Mesenchymal stem cell (in vitro differentiated cells and primary cell): ENCODE measurements around the gene MYMX. TPM values are rescaled to one million over a fixed set of nuclear protein-coding genes. Genes with fewer than 3 reads are reported as not detected.
A peak's percentile ranks its signal among the peaks of the same experiment; 100 is the strongest.

Experiments used
- DNase-seq: peaks from one replicate; pipeline ENCODE4 v3.0.0-alpha.2; 2013
- H2AFZ ChIP-seq: one replicate; pipeline ENCODE4 v1.6.1; 2013; ENCODE audit warnings: low read depth, mild to moderate bottlenecking, control low read depth, inconsistent platforms, low read length, moderate library complexity
- H2AK5ac ChIP-seq: 2 replicates; pipeline ENCODE4 v1.6.1; 2013; ENCODE audit warnings: low read length, moderate library complexity, mild to moderate bottlenecking, inconsistent platforms; ENCODE audit not compliant: severe bottlenecking
- H2BK120ac ChIP-seq: one replicate; pipeline ENCODE4 v1.6.1; 2013; ENCODE audit warnings: low read depth, mild to moderate bottlenecking, inconsistent platforms, low read length, moderate library complexity
- H2BK12ac ChIP-seq, 2 experiments: one replicate each; pipeline ENCODE4 v1.6.1; 2013; ENCODE audit warnings: inconsistent platforms in 2 of 2, low read length in 2 of 2, mild to moderate bottlenecking in 2 of 2, moderate library complexity in 2 of 2, control low read depth in 1 of 2
- H2BK15ac ChIP-seq: one replicate; pipeline ENCODE4 v1.6.1; 2013; ENCODE audit warnings: mild to moderate bottlenecking, low read depth, inconsistent platforms; ENCODE audit not compliant: poor library complexity, severe bottlenecking
- H2BK5ac ChIP-seq: 2 replicates; pipeline ENCODE4 v1.6.1; 2013; ENCODE audit warnings: low read depth, mild to moderate bottlenecking, low read length, control low read depth, inconsistent platforms; ENCODE audit not compliant: poor library complexity, severe bottlenecking
- H3K14ac ChIP-seq, 2 experiments: one replicate each; pipeline ENCODE4 v1.6.1; 2013; ENCODE audit warnings: inconsistent platforms in 2 of 2, low read length in 2 of 2, control low read depth in 1 of 2, mild to moderate bottlenecking in 1 of 2, moderate library complexity in 1 of 2
- H3K18ac ChIP-seq, 2 experiments: one replicate each; pipeline ENCODE4 v1.6.1; 2013; ENCODE audit warnings: inconsistent platforms in 2 of 2, low read length in 2 of 2, control low read depth in 1 of 2, low read depth in 1 of 2, mild to moderate bottlenecking in 1 of 2
- H3K23ac ChIP-seq, 2 experiments: one replicate each; pipeline ENCODE4 v1.6.1; 2013; ENCODE audit warnings: inconsistent platforms in 2 of 2, low read length in 2 of 2, mild to moderate bottlenecking in 2 of 2, moderate library complexity in 2 of 2, control low read depth in 1 of 2
- H3K27ac ChIP-seq: 2 replicates; pipeline ENCODE4 v1.5.1; 2013; ENCODE audit warnings: mild to moderate bottlenecking, moderate library complexity, low read length, control low read depth, inconsistent platforms; ENCODE audit not compliant: poor library complexity, severe bottlenecking
- H3K27me3 ChIP-seq, 2 experiments: 2 replicates each; pipeline versions ENCODE4 v1.6.1 to v1.7.0; 2013; ENCODE audit warnings: low read length in 2 of 2, mild to moderate bottlenecking in 2 of 2, moderate library complexity in 2 of 2, control low read depth in 1 of 2, inconsistent platforms in 1 of 2; ENCODE audit not compliant: control insufficient read depth in 1 of 2, insufficient read depth in 1 of 2
- H3K36me3 ChIP-seq, 2 experiments: 2 replicates each; pipeline versions ENCODE4 v1.6.1 to v1.7.0; 2013; ENCODE audit warnings: low read length in 2 of 2, control low read depth in 1 of 2, inconsistent platforms in 1 of 2, low read depth in 1 of 2, mild to moderate bottlenecking in 1 of 2; ENCODE audit not compliant: insufficient read depth in 2 of 2, control insufficient read depth in 1 of 2
- H3K4ac ChIP-seq, 2 experiments: one replicate each; pipeline ENCODE4 v1.6.1; 2013; ENCODE audit warnings: inconsistent platforms in 2 of 2, low read length in 2 of 2, mild to moderate bottlenecking in 2 of 2, moderate library complexity in 2 of 2, control low read depth in 1 of 2, low read depth in 1 of 2
- H3K4me1 ChIP-seq: 2 replicates; pipeline ENCODE4 v1.6.1; 2013; ENCODE audit warnings: low read depth, low read length, control low read depth; ENCODE audit not compliant: control insufficient read depth, insufficient read depth
- H3K4me2 ChIP-seq: 2 replicates; pipeline ENCODE4 v1.6.1; 2013; ENCODE audit warnings: low read length, mild to moderate bottlenecking, inconsistent platforms; ENCODE audit not compliant: poor library complexity, severe bottlenecking
- H3K4me3 ChIP-seq, 2 experiments: 2 replicates each; pipeline versions ENCODE4 v1.5.1 to v1.7.0; 2013; ENCODE audit warnings: low read length in 2 of 2, mild to moderate bottlenecking in 2 of 2, control low read depth in 1 of 2, low read depth in 1 of 2; ENCODE audit not compliant: insufficient read depth in 1 of 2
- H3K79me1 ChIP-seq: replicated peaks from 2 replicates; pipeline ENCODE4 v1.6.1; 2013; ENCODE audit warnings: mild to moderate bottlenecking, control low read depth, low read length, inconsistent platforms; ENCODE audit not compliant: poor library complexity, severe bottlenecking
- H3K9ac ChIP-seq: 2 replicates; pipeline ENCODE4 v1.7.0; 2013; ENCODE audit warnings: mild to moderate bottlenecking, low read length, moderate library complexity
- H3K9me3 ChIP-seq: 2 replicates; pipeline ENCODE4 v1.7.0; 2013; ENCODE audit warnings: mild to moderate bottlenecking, low read length; ENCODE audit not compliant: control insufficient read depth
- H4K8ac ChIP-seq: one replicate; pipeline ENCODE4 v1.6.1; 2013; ENCODE audit warnings: inconsistent platforms, mild to moderate bottlenecking, low read length, moderate library complexity
- H4K91ac ChIP-seq: one replicate; pipeline ENCODE4 v1.6.1; 2013; ENCODE audit warnings: mild to moderate bottlenecking, low read length, inconsistent platforms
- WGBS: methylation state at CpG from one replicate; pipeline ENCODE4 v1.1.7; 2013; ENCODE audit warnings: mixed read lengths; 5-methylcytosine and 5-hydroxymethylcytosine counted together
- polyA plus RNA-seq, 2 experiments: library from polyadenylated mRNA; stranded (reverse); fragments of 200-250 nt; gene quantifications; one replicate each; pipeline ENCODE4 v1.2.3, GENCODE V29; 2013

MYMX gene
- polyA plus RNA-seq (2013, experiment 1 of 2) = not detected
- not detected for polyA plus RNA-seq (2013, experiment 2 of 2)

GRCh38 chr6:44216677-44217331, at the start of gene MYMX:
Gene MYMX (plus strand): TSS chr6:44216926. CDS start chr6:44217472, 546 bp downstream.
- 58% methylated on average over 6 of the region's 7 CpGs for WGBS
- H2BK15ac ChIP-seq = no peak within 1 kb of the TSS
- H3K18ac ChIP-seq = peak within 1 kb of the TSS; percentile 11 to 82
- no peak within 1 kb of the TSS for H3K4me3 ChIP-seq
- no peak within 1 kb of the TSS for H2BK5ac ChIP-seq
- H3K4ac ChIP-seq = peak within 1 kb of the TSS in 1 of 2 experiments; percentile 32
- no peak within 1 kb of the TSS for H3K27ac ChIP-seq
- no peaks in the 10 kb centered on the region for H3K36me3 ChIP-seq
- no peak within 1 kb of the TSS for H2BK120ac ChIP-seq
- H3K79me1 ChIP-seq = peaks cover 1% of the 10 kb centered on the region
- no peaks in the 10 kb centered on the region for H3K9me3 ChIP-seq
- H4K8ac ChIP-seq = peak within 1 kb of the TSS; percentile 66
- H4K91ac ChIP-seq = peak within 1 kb of the TSS; percentile 64
- peaks cover 30% of the 10 kb centered on the region for H3K4me1 ChIP-seq
- no peak within 1 kb of the TSS for H3K23ac ChIP-seq
- H2AK5ac ChIP-seq = peak within 1 kb of the TSS; percentile 34
- H3K4me2 ChIP-seq = no peak within 1 kb of the TSS
- DNase-seq = no peak
- H2BK12ac ChIP-seq = peak within 1 kb of the TSS; percentile 49 to 66
- peaks cover 0 to 3% of the 10 kb centered on the region in 2 experiments for H3K27me3 ChIP-seq
- peak within 1 kb of the TSS in 1 of 2 experiments; percentile 41 for H3K14ac ChIP-seq
- H2AFZ ChIP-seq = no peak within 1 kb of the TSS
- no peak within 1 kb of the TSS for H3K9ac ChIP-seq

GRCh38 chr6:44167567-44167966, 49.2 kb upstream of the MYMX start:
- H3K4me3 ChIP-seq = no peak overlapping the region
- H3K14ac ChIP-seq = no peak overlapping the region
- H4K8ac ChIP-seq = no peak overlapping the region
- no peak overlapping the region for H2BK120ac ChIP-seq
- WGBS = 100% methylated on average over 1 of the region's 1 CpG
- peaks cover 51 to 56% of the 10 kb centered on the region in 2 experiments for H3K27me3 ChIP-seq
- no peak overlapping the region for H3K27ac ChIP-seq
- DNase-seq = no peak
- H3K36me3 ChIP-seq = no peaks in the 10 kb centered on the region
- H3K23ac ChIP-seq = no peak overlapping the region
- H3K18ac ChIP-seq = no peak overlapping the region
- H3K9me3 ChIP-seq = no peaks in the 10 kb centered on the region
- no peak overlapping the region for H2AFZ ChIP-seq
- H4K91ac ChIP-seq = no peak overlapping the region
- H3K4me2 ChIP-seq = no peak overlapping the region
- H2BK5ac ChIP-seq = no peak overlapping the region
- peaks cover 2% of the 10 kb centered on the region for H3K4me1 ChIP-seq
- no peaks in the 10 kb centered on the region for H3K79me1 ChIP-seq
- no peak overlapping the region for H2BK15ac ChIP-seq
- no peak overlapping the region for H3K9ac ChIP-seq
- H2BK12ac ChIP-seq = no peak overlapping the region
- no peak overlapping the region for H2AK5ac ChIP-seq
- no peak overlapping the region for H3K4ac ChIP-seq

- Histone ChIP-seq H2BK12ac (no peak overlapping the region), H3K4me1 (peaks cover 8% of the 10 kb centered on the region), H3K27ac (no peak overlapping the region), H4K91ac (no peak overlapping the region), H3K27me3 (peaks cover 39 to 48% of the 10 kb centered on the region in 2 experiments), H2BK120ac (no peak overlapping the region), H3K79me1 (no peaks in the 10 kb centered on the region), H3K4me3 (no peak overlapping the region), H2BK5ac (no peak overlapping the region), H2BK15ac (no peak overlapping the region), H3K23ac (no peak overlapping the region), H3K9me3 (no peaks in the 10 kb centered on the region), H3K4me2 (no peak overlapping the region), H3K36me3 (no peaks in the 10 kb centered on the region), H2AK5ac (no peak overlapping the region), H4K8ac (no peak overlapping the region), H3K9ac (no peak overlapping the region), H2AFZ (no peak overlapping the region), H3K4ac (no peak overlapping the region), H3K18ac (no peak overlapping the region), H3K14ac (no peak overlapping the region)
- WGBS = 85% methylated on average over 9 of the region's 9 CpGs
- DNase-seq = no peak
These were observed 47.6 kb upstream of the MYMX start for GRCh38 chr6:44169154-44169553.

GRCh38 chr6:44169886-44170570, 46.7 kb upstream of the MYMX start:
- H3K4me2 ChIP-seq = no peak overlapping the region
- no peak overlapping the region for H2BK120ac ChIP-seq
- no peak overlapping the region for H2AFZ ChIP-seq
- H3K23ac ChIP-seq = no peak overlapping the region
- no peak overlapping the region for H3K14ac ChIP-seq
- peaks cover 8% of the 10 kb centered on the region for H3K4me1 ChIP-seq
- H4K91ac ChIP-seq = no peak overlapping the region
- no peak for DNase-seq
- WGBS = 78% methylated on average over 8 of the region's 10 CpGs
- no peak overlapping the region for H3K4ac ChIP-seq
- no peak overlapping the region for H2BK12ac ChIP-seq
- no peak overlapping the region for H2BK15ac ChIP-seq
- no peak overlapping the region for H4K8ac ChIP-seq
- H3K27ac ChIP-seq = no peak overlapping the region
- H3K36me3 ChIP-seq = no peaks in the 10 kb centered on the region
- H3K9ac ChIP-seq = no peak overlapping the region
- no peaks in the 10 kb centered on the region for H3K79me1 ChIP-seq
- no peak overlapping the region for H3K18ac ChIP-seq
- H2AK5ac ChIP-seq = no peak overlapping the region
- no peak overlapping the region for H2BK5ac ChIP-seq
- peaks cover 35 to 43% of the 10 kb centered on the region in 2 experiments for H3K27me3 ChIP-seq
- H3K4me3 ChIP-seq = no peak overlapping the region
- no peaks in the 10 kb centered on the region for H3K9me3 ChIP-seq
